Measurements from ENCODE around the gene GSTA2.

The GSTA2 gene

GRCh38 chr6:52729576-52729975, 33.7 kb downstream of the GSTA2 start:
- Histone ChIP-seq H3K79me2 (ENCODE audit: insufficient read depth, low read length) (no peaks in the 10 kb centered on the region), H4K20me1 (ENCODE audit: low read depth, low read length) (no peaks in the 10 kb centered on the region), H3K36me3 (ENCODE audit: low read length) (no peaks in the 10 kb centered on the region), H3K4me2 (ENCODE audit: low read depth, low read length, poor library complexity, severe bottlenecking) (no peak overlapping the region), H3K27ac (ENCODE audit: low read depth, low read length) (no peak overlapping the region), H3K9me2 (replicated peaks; ENCODE audit: insufficient read depth, low read length) (no peaks in the 10 kb centered on the region), H3K4me3 (ENCODE audit: insufficient read depth, low read length, poor library complexity, severe bottlenecking) (no peak overlapping the region), H2AFZ (ENCODE audit: low read depth, low read length, severe bottlenecking) (no peak overlapping the region), H3K9ac (ENCODE audit: low read length) (no peak overlapping the region), H3F3A (ENCODE audit: insufficient read depth) (no peaks in the 10 kb centered on the region), H3K9me3 (ENCODE audit: insufficient read depth, low read length) (no peaks in the 10 kb centered on the region), H3K27me3 (ENCODE audit: low read length) (0 out of 2 replicates have a peak, but pooled peaks cover 3% of the 10 kb centered on the region)
- TF ChIP-seq CTCF (IDR thresholded peaks at IDR 0.05; ENCODE audit: insufficient read depth, low read length, poor library complexity, severe bottlenecking) (no peak), EZH2phosphoT487 (conservative IDR thresholded peaks at IDR 0.05; ENCODE audit: low read length) (no peak)

GRCh38 chr6:52728394-52728793, 34.9 kb downstream of the GSTA2 start:
- no peaks in the 10 kb centered on the region for H3F3A ChIP-seq (ENCODE audit: insufficient read depth)
- 0 out of 2 replicates have a peak, but pooled peaks cover 3% of the 10 kb centered on the region for H3K27me3 ChIP-seq (ENCODE audit: low read length)
- no peaks in the 10 kb centered on the region for H4K20me1 ChIP-seq (ENCODE audit: low read depth, low read length)
- no peaks in the 10 kb centered on the region for H3K36me3 ChIP-seq (ENCODE audit: low read length)
- no peaks in the 10 kb centered on the region for H3K79me2 ChIP-seq (ENCODE audit: insufficient read depth, low read length)
- H3K27ac ChIP-seq (ENCODE audit: low read depth, low read length), result no peak overlapping the region
- TF ChIP-seq CTCF (IDR thresholded peaks at IDR 0.05; ENCODE audit: insufficient read depth, low read length, poor library complexity, severe bottlenecking) (no peak), EZH2phosphoT487 (conservative IDR thresholded peaks at IDR 0.05; ENCODE audit: low read length) (no peak)
- no peaks in the 10 kb centered on the region for H3K9me3 ChIP-seq (ENCODE audit: insufficient read depth, low read length)
- H3K9me2 ChIP-seq (replicated peaks; ENCODE audit: insufficient read depth, low read length), result no peaks in the 10 kb centered on the region
- no peak overlapping the region for H3K4me2 ChIP-seq (ENCODE audit: low read depth, low read length, poor library complexity, severe bottlenecking)
- no peak overlapping the region for H3K9ac ChIP-seq (ENCODE audit: low read length)
- H3K4me3 ChIP-seq (ENCODE audit: insufficient read depth, low read length, poor library complexity, severe bottlenecking), result no peak overlapping the region
- H2AFZ ChIP-seq (ENCODE audit: low read depth, low read length, severe bottlenecking), result no peak overlapping the region

- Histone ChIP-seq H3F3A (ENCODE audit: insufficient read depth) (no peaks in the 10 kb centered on the region), H3K79me2 (ENCODE audit: insufficient read depth, low read length) (no peaks in the 10 kb centered on the region), H4K20me1 (ENCODE audit: low read depth, low read length) (no peaks in the 10 kb centered on the region), H3K4me2 (ENCODE audit: low read depth, low read length, poor library complexity, severe bottlenecking) (no peak overlapping the region), H3K4me3 (ENCODE audit: insufficient read depth, low read length, poor library complexity, severe bottlenecking) (no peak overlapping the region), H3K27ac (ENCODE audit: low read depth, low read length) (no peak overlapping the region), H3K9me3 (ENCODE audit: insufficient read depth, low read length) (no peaks in the 10 kb centered on the region), H3K27me3 (ENCODE audit: low read length) (0 out of 2 replicates have a peak, but pooled peaks cover 3% of the 10 kb centered on the region), H2AFZ (ENCODE audit: low read depth, low read length, severe bottlenecking) (no peak overlapping the region), H3K9me2 (replicated peaks; ENCODE audit: insufficient read depth, low read length) (no peaks in the 10 kb centered on the region), H3K9ac (ENCODE audit: low read length) (no peak overlapping the region), H3K36me3 (ENCODE audit: low read length) (no peaks in the 10 kb centered on the region)
- TF ChIP-seq CTCF (IDR thresholded peaks at IDR 0.05; ENCODE audit: insufficient read depth, low read length, poor library complexity, severe bottlenecking) (no peak), EZH2phosphoT487 (conservative IDR thresholded peaks at IDR 0.05; ENCODE audit: low read length) (no peak)
Observed at GRCh38 chr6:52727908-52728307, 35.4 kb downstream of the GSTA2 start.
